ENCODE data around the gene DBN1. TPM values are rescaled to one million over a fixed set of nuclear protein-coding genes. Genes with fewer than 3 reads are reported as not detected.

The DBN1 gene
- polyA plus RNA-seq, 1 of the 3 experiments (the other 2 are of a cell fraction) = 244 TPM

DNA sequence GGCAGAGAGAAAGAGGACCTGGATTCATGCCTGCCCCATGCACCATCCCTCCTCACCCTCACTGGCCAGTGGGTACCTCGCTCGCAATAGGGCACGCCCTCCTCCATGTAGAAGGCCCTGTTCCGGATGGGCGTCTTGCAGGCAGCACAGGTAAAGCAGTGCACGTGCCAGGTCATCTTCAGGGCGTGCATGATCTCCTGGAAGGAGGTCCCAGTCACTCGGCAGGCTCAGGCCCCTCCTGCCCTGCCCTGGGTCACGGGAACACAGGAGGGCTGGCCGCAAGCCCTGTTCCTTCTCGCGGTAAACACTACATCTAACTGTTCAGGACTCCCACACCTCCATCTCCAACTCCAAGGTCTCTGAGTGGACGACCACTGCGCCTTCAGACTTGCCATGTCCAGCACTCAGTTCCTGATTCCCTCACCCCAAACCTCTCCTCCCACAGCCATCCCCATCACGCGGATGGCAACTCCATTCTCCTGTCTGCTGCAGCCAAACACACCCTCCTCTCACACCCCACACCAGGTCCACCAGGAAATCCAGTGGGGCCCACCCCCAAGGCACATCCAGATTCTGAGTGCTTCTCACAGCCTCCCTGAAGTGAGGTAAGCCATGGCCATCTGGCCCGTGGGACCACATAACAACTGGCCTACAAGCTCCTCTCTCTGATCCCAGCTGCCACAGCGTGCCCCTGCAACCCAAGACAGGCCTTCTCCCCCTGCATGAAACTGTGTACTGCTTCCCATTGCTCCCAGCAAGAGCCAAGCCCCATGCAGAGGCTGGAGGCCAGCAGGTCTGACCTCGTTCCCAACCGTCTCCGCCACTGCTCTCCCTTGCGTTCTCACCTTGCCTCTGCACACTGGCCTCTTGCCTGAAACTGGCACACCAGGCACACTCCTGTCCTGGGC, 10.8 kb upstream of the DBN1 start:
- CTCF ChIA-PET = interaction anchor here (0.9 to 20.3 kb wide), 4 partner anchors 11 to 80 kb away, joined by 3 to 201 read pairs (median 6); partner anchors contain the start of gene PDLIM7
- no peaks in the 10 kb centered on the region for H3K27me3 ChIP-seq (ENCODE audit: insufficient read depth)
- peaks cover 3% of the 10 kb centered on the region; the same call in 1 of the 2 replicates for H3K79me2 ChIP-seq (ENCODE audit: insufficient read depth)
- no peak overlapping the region for H3K4me2 ChIP-seq
- peaks cover 6 to 51% of the 10 kb centered on the region in 2 experiments; a peak in 2 of 4 replicates for H3K4me1 ChIP-seq (ENCODE audit: control insufficient read depth in 1 of 2, insufficient read depth in 2 of 2, low read depth in 1 of 2, low read length in 1 of 2)
- H3K9ac ChIP-seq = no peak overlapping the region
- peaks cover 47% of the 10 kb centered on the region for H4K20me1 ChIP-seq (ENCODE audit: insufficient read depth)
- peak overlapping the region; percentile 17 to 30; a peak in 2 of 4 replicates for H3K27ac ChIP-seq (ENCODE audit: low read depth in 2 of 2, low read length in 1 of 2)
- 97% methylated on average over 19 of the region's 22 CpGs for WGBS (ENCODE audit: low lambda C conversion rate)
- H3K36me3 ChIP-seq (replicated peaks in 1 of 2; ENCODE audit: control insufficient read depth in 1 of 2, insufficient read depth in 2 of 2, low read length in 1 of 2) = peaks cover 40 to 45% of the 10 kb centered on the region in 2 experiments
- no peaks in the 10 kb centered on the region for H3K9me3 ChIP-seq
- peaks cover 73% of the 10 kb centered on the region for H3F3A ChIP-seq (replicated peaks; ENCODE audit: insufficient read depth)
- no peaks in the 10 kb centered on the region for H3K9me2 ChIP-seq
- H2AFZ ChIP-seq (ENCODE audit: low read depth) = no peak overlapping the region
- no peak overlapping the region for H3K4me3 ChIP-seq (ENCODE audit: low read depth in 2 of 2, low read length in 1 of 2)
- POLR2A ChIA-PET = no interaction called here
- DNase-seq = no peak
- TF ChIP-seq USF1 (IDR thresholded peaks at IDR 0.05; ENCODE audit: borderline replicate concordance, low read depth) (no peak), MEF2A (IDR thresholded peaks at IDR 0.05; ENCODE audit: borderline replicate concordance, low read depth) (no peak), RAD21 (IDR thresholded peaks at IDR 0.05; ENCODE audit: low read length) (no peak), ELF1 (IDR thresholded peaks at IDR 0.05) (no peak), GATA2 (CRISPR knock-in tag; IDR thresholded peaks at IDR 0.05) (no peak), TEAD4 (IDR thresholded peaks at IDR 0.05; ENCODE audit: borderline replicate concordance, insufficient read depth) (no peak), FOSL2 (IDR thresholded peaks at IDR 0.05; ENCODE audit: borderline replicate concordance, low read depth) (no peak), FOXJ3 (CRISPR knock-in tag; IDR thresholded peaks at IDR 0.05) (no peak), SMC3 (IDR thresholded peaks at IDR 0.05; ENCODE audit: low read depth, low read length) (no peak), TCF12 (IDR thresholded peaks at IDR 0.05) (no peak)

DNA sequence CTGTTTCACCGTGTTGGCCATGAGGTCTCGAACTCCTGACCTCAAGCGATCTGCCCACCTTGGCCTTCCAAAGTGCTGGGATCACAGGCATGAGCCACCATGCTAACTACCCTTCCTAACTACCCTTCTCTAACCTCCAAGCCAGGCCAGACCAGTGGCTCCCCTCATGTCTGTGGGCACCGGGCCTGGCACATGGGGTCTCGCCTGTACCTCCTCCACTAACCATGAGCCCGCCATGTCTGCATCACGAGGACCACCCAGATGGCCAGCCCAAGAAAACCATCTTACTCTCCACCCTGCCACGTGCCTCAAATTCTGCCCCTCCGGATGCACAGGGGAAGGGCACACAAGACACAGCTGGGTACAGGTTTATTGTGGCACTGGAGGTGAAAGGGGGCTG, 9.6 kb upstream of the DBN1 start:
- CTCF ChIA-PET = interaction anchor here (1.5 to 20.3 kb wide), 4 partner anchors 12 to 92 kb away, joined by 3 to 201 read pairs (median 6); partner anchors contain the start of gene PDLIM7
- POLR2A ChIA-PET = interaction anchor here (0.7 kb wide), 1 partner anchor 9 kb away, joined by 3 read pairs; no protein-coding TSS in a partner anchor
- TF ChIP-seq NRF1 (IDR thresholded peaks at IDR 0.05; ENCODE audit: low read depth, low read length) (no peak), RFX5 (IDR thresholded peaks at IDR 0.05; ENCODE audit: low read length) (no peak), ELF1 (IDR thresholded peaks at IDR 0.05) (no peak), TCF12 (IDR thresholded peaks at IDR 0.05) (no peak), NFIC (IDR thresholded peaks at IDR 0.05; ENCODE audit: borderline replicate concordance) (no peak), FOSL2 (IDR thresholded peaks at IDR 0.05; ENCODE audit: borderline replicate concordance, low read depth) (no peak), RCOR1 (IDR thresholded peaks at IDR 0.05; ENCODE audit: low read length) (no peak), JUND (IDR thresholded peaks at IDR 0.05) (no peak), TAF1 (IDR thresholded peaks at IDR 0.05; ENCODE audit: borderline replicate concordance, low read depth, low read length) (no peak), GATA2 (CRISPR knock-in tag; IDR thresholded peaks at IDR 0.05) (no peak), FOXM1 (IDR thresholded peaks at IDR 0.05; ENCODE audit: low read depth) (no peak), USF1 (IDR thresholded peaks at IDR 0.05; ENCODE audit: borderline replicate concordance, low read depth) (no peak), RAD21 (IDR thresholded peaks at IDR 0.05; ENCODE audit: low read length) (no peak), TEAD4 (IDR thresholded peaks at IDR 0.05; ENCODE audit: borderline replicate concordance, insufficient read depth) (no peak), POLR2AphosphoS5 (IDR thresholded peaks at IDR 0.05; ENCODE audit: low read depth, low read length) (no peak; the same call in 1 of the 2 replicates)
- TF ChIP-seq, protein P1, sequence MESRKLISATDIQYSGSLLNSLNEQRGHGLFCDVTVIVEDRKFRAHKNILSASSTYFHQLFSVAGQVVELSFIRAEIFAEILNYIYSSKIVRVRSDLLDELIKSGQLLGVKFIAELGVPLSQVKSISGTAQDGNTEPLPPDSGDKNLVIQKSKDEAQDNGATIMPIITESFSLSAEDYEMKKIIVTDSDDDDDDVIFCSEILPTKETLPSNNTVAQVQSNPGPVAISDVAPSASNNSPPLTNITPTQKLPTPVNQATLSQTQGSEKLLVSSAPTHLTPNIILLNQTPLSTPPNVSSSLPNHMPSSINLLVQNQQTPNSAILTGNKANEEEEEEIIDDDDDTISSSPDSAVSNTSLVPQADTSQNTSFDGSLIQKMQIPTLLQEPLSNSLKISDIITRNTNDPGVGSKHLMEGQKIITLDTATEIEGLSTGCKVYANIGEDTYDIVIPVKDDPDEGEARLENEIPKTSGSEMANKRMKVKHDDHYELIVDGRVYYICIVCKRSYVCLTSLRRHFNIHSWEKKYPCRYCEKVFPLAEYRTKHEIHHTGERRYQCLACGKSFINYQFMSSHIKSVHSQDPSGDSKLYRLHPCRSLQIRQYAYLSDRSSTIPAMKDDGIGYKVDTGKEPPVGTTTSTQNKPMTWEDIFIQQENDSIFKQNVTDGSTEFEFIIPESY (IDR thresholded peaks at IDR 0.05; ENCODE audit: borderline replicate concordance, low read depth) = no peak
- TF ChIP-seq, protein P2, sequence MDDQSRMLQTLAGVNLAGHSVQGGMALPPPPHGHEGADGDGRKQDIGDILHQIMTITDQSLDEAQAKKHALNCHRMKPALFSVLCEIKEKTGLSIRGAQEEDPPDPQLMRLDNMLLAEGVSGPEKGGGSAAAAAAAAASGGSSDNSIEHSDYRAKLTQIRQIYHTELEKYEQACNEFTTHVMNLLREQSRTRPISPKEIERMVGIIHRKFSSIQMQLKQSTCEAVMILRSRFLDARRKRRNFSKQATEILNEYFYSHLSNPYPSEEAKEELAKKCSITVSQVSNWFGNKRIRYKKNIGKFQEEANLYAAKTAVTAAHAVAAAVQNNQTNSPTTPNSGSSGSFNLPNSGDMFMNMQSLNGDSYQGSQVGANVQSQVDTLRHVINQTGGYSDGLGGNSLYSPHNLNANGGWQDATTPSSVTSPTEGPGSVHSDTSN (IDR thresholded peaks at IDR 0.05) = no peak
- DNase-seq = no peak
- Histone ChIP-seq H3K27me3 (ENCODE audit: insufficient read depth) (no peaks in the 10 kb centered on the region), H3K4me3 (ENCODE audit: low read depth in 2 of 2, low read length in 1 of 2) (no peak overlapping the region), H3K4me1 (ENCODE audit: control insufficient read depth in 1 of 2, insufficient read depth in 2 of 2, low read depth in 1 of 2, low read length in 1 of 2) (peaks cover 6 to 62% of the 10 kb centered on the region in 2 experiments; a peak in 3 of 4 replicates), H3K36me3 (replicated peaks in 1 of 2; ENCODE audit: control insufficient read depth in 1 of 2, insufficient read depth in 2 of 2, low read length in 1 of 2) (peaks cover 33 to 35% of the 10 kb centered on the region in 2 experiments), H3K27ac (ENCODE audit: low read depth in 2 of 2, low read length in 1 of 2) (peak overlapping the region in 1 of 2 experiments; percentile 7; a peak in 1 of 4 replicates), H3K9ac (no peak overlapping the region), H4K20me1 (ENCODE audit: insufficient read depth) (peaks cover 35% of the 10 kb centered on the region), H3K4me2 (no peak overlapping the region), H3K79me2 (ENCODE audit: insufficient read depth) (peaks cover 3% of the 10 kb centered on the region; the same call in 1 of the 2 replicates), H3K9me3 (no peaks in the 10 kb centered on the region), H2AFZ (ENCODE audit: low read depth) (no peak overlapping the region), H3F3A (replicated peaks; ENCODE audit: insufficient read depth) (peaks cover 79% of the 10 kb centered on the region), H3K9me2 (no peaks in the 10 kb centered on the region)
- 96% methylated on average over 9 of the region's 9 CpGs for WGBS (ENCODE audit: low lambda C conversion rate)

Data from SK-N-SH (cell line).